GM12878 (cell line): ENCODE results near the gene TPM4. TPM values are rescaled to one million over a fixed set of nuclear protein-coding genes. Genes with fewer than 3 reads are reported as not detected.

Source experiments
- ATAC-seq: fragments of 200-7000 bp; cut with Tn5 transposase; 3 replicates; pipeline ENCODE4 v1.9.1; 2020; ENCODE audit warnings: mild to moderate bottlenecking, moderate library complexity
- BruUV-seq: library from RNA; stranded (reverse); fragments of 400-500 nt; replicated peaks from 2 replicates; lab custom pipeline; 2021; lab: Mats Ljungman, UMichigan
- CTCF ChIA-PET: fragments of 300-600 bp; sonication (Branson Sonifier 250); formaldehyde crosslinking; extraction: SDS; loops from one replicate; lab custom pipeline; 2021; ENCODE audit warnings: inconsistent platforms; lab: Yijun Ruan, JAX
- POLR2A ChIA-PET: fragments of 350-600 bp; formaldehyde crosslinking; extraction: SDS; loops from one replicate; lab custom pipeline; 2021; ENCODE audit warnings: inconsistent platforms; lab: Charles Lee
- RAD21 ChIA-PET: fragments of 300-600 bp; sonication (Branson Sonifier 250); formaldehyde crosslinking; loops from one replicate; lab custom pipeline; 2023; ENCODE audit warnings: antibody characterized with exemption; ENCODE audit not compliant: unreplicated experiment; lab: Charles Lee
- SMC1A ChIA-PET: fragments of 300-600 bp; sonication (Branson Sonifier 250); formaldehyde crosslinking; loops from one replicate; lab custom pipeline; 2023; ENCODE audit not compliant: unreplicated experiment, uncharacterized antibody; lab: Charles Lee
- DNase-seq: peaks from one replicate; pipeline ENCODE4 v3.0.0-alpha.2; 2011; ENCODE audit warnings: low read depth, low spot score
- FAIRE-seq: peaks from 3 replicates; lab custom pipeline; 2011; peaks lifted over from hg19 to GRCh38; lab: Jason Lieb, UNC
- H2AFZ ChIP-seq: 2 replicates; pipeline ENCODE4 v1.6.0; 2011; ENCODE audit warnings: low read depth, low read length, control low read depth; ENCODE audit not compliant: control insufficient read depth
- H3K27ac ChIP-seq: 2 replicates; pipeline ENCODE4 v1.5.1; 2011; ENCODE audit warnings: control low read depth; ENCODE audit not compliant: control insufficient read depth, insufficient read depth
- H3K27me3 ChIP-seq, 2 experiments: replicated peaks in 1 of 2; 2 replicates each; pipeline versions ENCODE4 v1.6.0 to v1.6.1; 2011; ENCODE audit warnings: low read length in 1 of 2; ENCODE audit not compliant: control insufficient read depth in 2 of 2, insufficient read depth in 2 of 2
- H3K36me3 ChIP-seq, 2 experiments: 2 replicates each; pipeline ENCODE4 v1.5.1; 2011; ENCODE audit warnings: low read length in 1 of 2; ENCODE audit not compliant: control insufficient read depth in 2 of 2, insufficient read depth in 2 of 2
- H3K4me1 ChIP-seq: 2 replicates; pipeline ENCODE4 v1.6.1; 2011; ENCODE audit warnings: mild to moderate bottlenecking, low read length, moderate library complexity, mixed read lengths; ENCODE audit not compliant: control insufficient read depth, insufficient read depth
- H3K4me2 ChIP-seq: 2 replicates; pipeline ENCODE4 v1.6.0; 2011; ENCODE audit warnings: control low read depth; ENCODE audit not compliant: control insufficient read depth, insufficient read depth
- H3K4me3 ChIP-seq: fragments of 200-600 bp; sonication (generic); 2 replicates; pipeline ENCODE4 v1.5.1; 2016
- H3K79me2 ChIP-seq: 2 replicates; pipeline ENCODE4 v1.6.0; 2011; ENCODE audit warnings: low read length; ENCODE audit not compliant: control insufficient read depth, insufficient read depth
- H3K9ac ChIP-seq: 2 replicates; pipeline ENCODE4 v1.8.0; 2011; ENCODE audit warnings: low read length, control low read depth, mixed read lengths; ENCODE audit not compliant: control insufficient read depth, insufficient read depth
- H3K9me3 ChIP-seq: replicated peaks from 3 replicates; pipeline ENCODE4 v1.5.1; 2011; ENCODE audit warnings: mild to moderate bottlenecking, low read length; ENCODE audit not compliant: control insufficient read depth, insufficient read depth
- H4K20me1 ChIP-seq: 2 replicates; pipeline ENCODE4 v1.6.0; 2011; ENCODE audit not compliant: control insufficient read depth, insufficient read depth
- GABPA ChIP-seq: IDR thresholded peaks from 2 replicates; pipeline ENCODE4 v1.6.1; 2014; ENCODE audit warnings: antibody characterized with exemption, low read depth, mild to moderate bottlenecking, inconsistent platforms
- MEF2A ChIP-seq: IDR thresholded peaks from 2 replicates; pipeline ENCODE4 v1.6.1; 2011; ENCODE audit warnings: low read depth, mild to moderate bottlenecking, low read length, moderate library complexity; ENCODE audit not compliant: insufficient read depth
- NFIC ChIP-seq: IDR thresholded peaks from 2 replicates; pipeline ENCODE4 v1.6.1; 2012; ENCODE audit warnings: low read depth, mild to moderate bottlenecking, inconsistent platforms, low read length, moderate library complexity
- NFYA ChIP-seq: IDR thresholded peaks from 2 replicates; pipeline ENCODE4 v1.6.1; 2011; ENCODE audit warnings: low read depth, mild to moderate bottlenecking, low read length, improper control_type of control experiment, borderline replicate concordance
- PAX8 ChIP-seq: fragments of 450-650 bp; IDR thresholded peaks from 2 replicates; pipeline ENCODE4 v1.6.1; 2017; ENCODE audit warnings: mild to moderate bottlenecking, moderate library complexity
- RAD51 ChIP-seq: fragments of 450-650 bp; IDR thresholded peaks from 2 replicates; pipeline ENCODE4 v1.6.1; 2016; ENCODE audit warnings: moderate library complexity, mild to moderate bottlenecking, inconsistent platforms
- RUNX3 ChIP-seq: IDR thresholded peaks from 2 replicates; pipeline ENCODE4 v1.6.1; 2012; ENCODE audit warnings: low read length, inconsistent platforms
- SIN3A ChIP-seq: IDR thresholded peaks from 2 replicates; pipeline ENCODE4 v1.6.1; 2012; ENCODE audit warnings: low read depth, low read length, improper control_type of control experiment
- SUPT20H ChIP-seq: IDR thresholded peaks from 2 replicates; pipeline ENCODE4 v1.6.1; 2011; ENCODE audit warnings: low read depth, mild to moderate bottlenecking, low read length, moderate library complexity, borderline replicate concordance; ENCODE audit not compliant: control insufficient read depth
- ZSCAN29 ChIP-seq: fragments of 450-650 bp; IDR thresholded peaks from 2 replicates; pipeline ENCODE4 v1.6.1; 2017; ENCODE audit warnings: mild to moderate bottlenecking, moderate library complexity
- WGBS: methylation state at CpG from one replicate; pipeline ENCODE4 v1.1.6; 2016; ENCODE audit warnings: low lambda C conversion rate; ENCODE audit not compliant: insufficient replicate concordance, insufficient coverage; ENCODE audit errors: missing lambda C conversion rate; 5-methylcytosine and 5-hydroxymethylcytosine counted together
- in situ Hi-C: fragments of 300-500 bp; cut with MboI; formaldehyde crosslinking; loops from 9 replicates; pipeline ENCODE4 v1.14.3; 2018; ENCODE audit warnings: mixed read lengths
- intact Hi-C: fragments of 100-400 bp; cut with micrococcal nuclease; formaldehyde crosslinking; loops from one replicate; pipeline ENCODE4 v1.14.2; 2022; ENCODE audit not compliant: unreplicated experiment
- polyA plus RNA-seq, 11 experiments: library from polyadenylated mRNA; depleted of rRNA in 4 of 11; unstranded in 6 of 11; stranded (reverse) in 5 of 11; fragments of >200 nt; fragmentation: Nextera tagmentation in 4 of 11; fragmentation: Illumina TruSeq in 1 of 11; extraction: Ambion mirVana in 4 of 11; extraction: Trizol in 1 of 11; gene quantifications; 1 replicate in 1 of 11; 2 replicates in 10 of 11; pipeline versions ENCODE4 v1.2.1 to v1.2.3, GENCODE V29; 2011 to 2016; ENCODE audit warnings: inconsistent platforms in 2 of 11, missing spikeins in 2 of 11, low read depth in 1 of 11
- total RNA-seq, 4 experiments: library from RNA; depleted of rRNA in 3 of 4; stranded (reverse); fragments of >200 nt in 3 of 4; fragmentation: Illumina TruSeq in 1 of 4; extraction: Trizol in 1 of 4; gene quantifications; 2 replicates each; pipeline versions ENCODE4 v1.2.1 to v1.2.3, GENCODE V29; 2013 to 2021
- TF ChIP-seq, protein P1 (sequence below): IDR thresholded peaks from 2 replicates; pipeline ENCODE4 v1.6.1; 2012; ENCODE audit warnings: low read depth, low read length, improper control_type of control experiment

Gene TPM4
- total and polyA plus RNA-seq, 10 of the 15 experiments (the other 5 are each of a cell fraction or from before 2014, with no cell fraction given) = 183 to 620 (median 407) TPM

- no peaks in the 10 kb centered on the region for H4K20me1 ChIP-seq
- POLR2A ChIA-PET = no interaction called here
- ATAC-seq (no peak), FAIRE-seq (no peak), DNase-seq (no peak)
- no peak overlapping the region for H2AFZ ChIP-seq
- no peaks in the 10 kb centered on the region for H3K9me3 ChIP-seq
- CTCF ChIA-PET = interaction anchor here (0.9 to 4.9 kb wide), 5 partner anchors 9 to 339 kb away, joined by 3 to 61 read pairs (median 13); partner anchors contain the start of genes AP1M1 and FAM32A
- intact Hi-C loops = no loop called here
- no peak overlapping the region for H3K9ac ChIP-seq
- H3K36me3 ChIP-seq = no peaks in the 10 kb centered on the region
- SMC1A ChIA-PET = interaction anchor here (1.0 to 3.2 kb wide), 3 partner anchors 14 to 340 kb away, joined by 4 to 31 read pairs (median 4); no protein-coding TSS in a partner anchor
- no peak overlapping the region for H3K27ac ChIP-seq
- H3K79me2 ChIP-seq = no peaks in the 10 kb centered on the region
- H3K4me1 ChIP-seq = no peaks in the 10 kb centered on the region
- no peak overlapping the region for H3K4me3 ChIP-seq
- RAD21 ChIA-PET = no interaction called here
- BruUV-seq = no TSS peak
- 0% methylated on average over 1 of the region's 2 CpGs for WGBS
- no peak overlapping the region for H3K4me2 ChIP-seq
- H3K27me3 ChIP-seq = no peaks in the 10 kb centered on the region
- no peak for TF ChIP-seq NFIC
- in situ Hi-C loops = loop anchor here (5.0 kb wide), 1 partner anchor 144 kb away; the partner anchor contains the start of gene FAM32A
Observed at GRCh38 chr19:16043156-16043757, 33.0 kb upstream of the TPM4 start.

DNA sequence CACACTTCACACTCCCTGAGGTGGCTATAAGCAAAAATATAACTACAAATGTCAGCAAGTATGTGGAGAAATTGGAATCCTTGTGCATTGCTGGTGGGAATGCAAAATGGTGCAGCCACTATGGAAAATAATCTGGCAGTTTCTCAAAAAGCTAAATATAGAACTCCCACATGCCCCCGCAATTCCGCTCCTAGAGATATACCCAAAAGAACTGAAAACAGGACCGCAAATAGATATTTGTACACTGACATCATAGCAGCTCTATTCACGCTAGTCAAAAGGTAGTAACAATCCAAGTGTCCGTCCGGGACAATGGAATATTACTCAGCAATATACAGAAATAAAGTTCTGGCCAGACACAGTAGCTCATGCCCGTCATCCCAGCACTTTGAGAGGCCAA, 31.5 kb upstream of the TPM4 start:
- ChIA-PET SMC1A (interaction anchor here (0.6 to 1.0 kb wide), 3 partner anchors 137 to 206 kb away, joined by 3 to 4 read pairs (median 4); partner anchors contain the start of gene FAM32A), RAD21 (no interaction called here), CTCF (interaction anchor here (2.3 kb wide), 1 partner anchor 140 kb away, joined by 5 read pairs; no protein-coding TSS in a partner anchor), POLR2A (interaction anchor here (0.6 kb wide), 1 partner anchor 337 kb away, joined by 3 read pairs; no protein-coding TSS in a partner anchor)
- H4K20me1 ChIP-seq = no peaks in the 10 kb centered on the region
- no peak overlapping the region for H3K4me2 ChIP-seq
- BruUV-seq = no TSS peak
- no peaks in the 10 kb centered on the region for H3K27me3 ChIP-seq
- H3K79me2 ChIP-seq = no peaks in the 10 kb centered on the region
- H3K9ac ChIP-seq = no peak overlapping the region
- no peak overlapping the region for H2AFZ ChIP-seq
- H3K4me3 ChIP-seq = no peak overlapping the region
- H3K36me3 ChIP-seq = no peaks in the 10 kb centered on the region
- FAIRE-seq (no peak), ATAC-seq (no peak), DNase-seq (no peak)
- H3K4me1 ChIP-seq = no peaks in the 10 kb centered on the region
- 62% methylated on average over 7 of the region's 7 CpGs for WGBS
- in situ Hi-C loops (loop anchor here (5.0 kb wide), 1 partner anchor 143 kb away; the partner anchor contains the start of gene FAM32A), intact Hi-C loops (no loop called here)
- H3K9me3 ChIP-seq = no peaks in the 10 kb centered on the region
- H3K27ac ChIP-seq = no peak overlapping the region
- no peak for TF ChIP-seq MEF2A
- no peak for TF ChIP-seq GABPA
- TF ChIP-seq ZSCAN29 = no peak
- no peak for TF ChIP-seq RAD51
- TF ChIP-seq SUPT20H = no peak
- TF ChIP-seq NFYA = no peak
- no peak for TF ChIP-seq RUNX3
- no peak for TF ChIP-seq SIN3A
- TF ChIP-seq, protein P1, sequence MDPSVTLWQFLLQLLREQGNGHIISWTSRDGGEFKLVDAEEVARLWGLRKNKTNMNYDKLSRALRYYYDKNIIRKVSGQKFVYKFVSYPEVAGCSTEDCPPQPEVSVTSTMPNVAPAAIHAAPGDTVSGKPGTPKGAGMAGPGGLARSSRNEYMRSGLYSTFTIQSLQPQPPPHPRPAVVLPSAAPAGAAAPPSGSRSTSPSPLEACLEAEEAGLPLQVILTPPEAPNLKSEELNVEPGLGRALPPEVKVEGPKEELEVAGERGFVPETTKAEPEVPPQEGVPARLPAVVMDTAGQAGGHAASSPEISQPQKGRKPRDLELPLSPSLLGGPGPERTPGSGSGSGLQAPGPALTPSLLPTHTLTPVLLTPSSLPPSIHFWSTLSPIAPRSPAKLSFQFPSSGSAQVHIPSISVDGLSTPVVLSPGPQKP = no peak
- no peak for TF ChIP-seq PAX8
